GM12878 (cell line): Measurements from ENCODE around the gene GALNTL6. TPM values are rescaled to one million over a fixed set of nuclear protein-coding genes. Genes with fewer than 3 reads are reported as not detected.

Source experiments
- ATAC-seq: fragments of 200-7000 bp; cut with Tn5 transposase; 3 replicates; pipeline ENCODE4 v1.9.1; 2020; ENCODE audit warnings: mild to moderate bottlenecking, moderate library complexity
- BruUV-seq: library from RNA; stranded (reverse); fragments of 400-500 nt; replicated peaks from 2 replicates; lab custom pipeline; 2021; lab: Mats Ljungman, UMichigan
- CTCF ChIA-PET: fragments of 300-600 bp; sonication (Branson Sonifier 250); formaldehyde crosslinking; extraction: SDS; loops from one replicate; lab custom pipeline; 2021; ENCODE audit warnings: inconsistent platforms; lab: Yijun Ruan, JAX
- POLR2A ChIA-PET: fragments of 350-600 bp; formaldehyde crosslinking; extraction: SDS; loops from one replicate; lab custom pipeline; 2021; ENCODE audit warnings: inconsistent platforms; lab: Charles Lee
- RAD21 ChIA-PET: fragments of 300-600 bp; sonication (Branson Sonifier 250); formaldehyde crosslinking; loops from one replicate; lab custom pipeline; 2023; ENCODE audit warnings: antibody characterized with exemption; ENCODE audit not compliant: unreplicated experiment; lab: Charles Lee
- SMC1A ChIA-PET: fragments of 300-600 bp; sonication (Branson Sonifier 250); formaldehyde crosslinking; loops from one replicate; lab custom pipeline; 2023; ENCODE audit not compliant: unreplicated experiment, uncharacterized antibody; lab: Charles Lee
- DNase-seq: peaks from one replicate; pipeline ENCODE4 v3.0.0-alpha.2; 2011; ENCODE audit warnings: low read depth, low spot score
- FAIRE-seq: peaks from 3 replicates; lab custom pipeline; 2011; peaks lifted over from hg19 to GRCh38; lab: Jason Lieb, UNC
- H2AFZ ChIP-seq: 2 replicates; pipeline ENCODE4 v1.6.0; 2011; ENCODE audit warnings: low read depth, low read length, control low read depth; ENCODE audit not compliant: control insufficient read depth
- H3K27ac ChIP-seq: 2 replicates; pipeline ENCODE4 v1.5.1; 2011; ENCODE audit warnings: control low read depth; ENCODE audit not compliant: control insufficient read depth, insufficient read depth
- H3K27me3 ChIP-seq, 2 experiments: replicated peaks in 1 of 2; 2 replicates each; pipeline versions ENCODE4 v1.6.0 to v1.6.1; 2011; ENCODE audit warnings: low read length in 1 of 2; ENCODE audit not compliant: control insufficient read depth in 2 of 2, insufficient read depth in 2 of 2
- H3K36me3 ChIP-seq, 2 experiments: 2 replicates each; pipeline ENCODE4 v1.5.1; 2011; ENCODE audit warnings: low read length in 1 of 2; ENCODE audit not compliant: control insufficient read depth in 2 of 2, insufficient read depth in 2 of 2
- H3K4me1 ChIP-seq: 2 replicates; pipeline ENCODE4 v1.6.1; 2011; ENCODE audit warnings: mild to moderate bottlenecking, low read length, moderate library complexity, mixed read lengths; ENCODE audit not compliant: control insufficient read depth, insufficient read depth
- H3K4me2 ChIP-seq: 2 replicates; pipeline ENCODE4 v1.6.0; 2011; ENCODE audit warnings: control low read depth; ENCODE audit not compliant: control insufficient read depth, insufficient read depth
- H3K4me3 ChIP-seq: fragments of 200-600 bp; sonication (generic); 2 replicates; pipeline ENCODE4 v1.5.1; 2016
- H3K79me2 ChIP-seq: 2 replicates; pipeline ENCODE4 v1.6.0; 2011; ENCODE audit warnings: low read length; ENCODE audit not compliant: control insufficient read depth, insufficient read depth
- H3K9ac ChIP-seq: 2 replicates; pipeline ENCODE4 v1.8.0; 2011; ENCODE audit warnings: low read length, control low read depth, mixed read lengths; ENCODE audit not compliant: control insufficient read depth, insufficient read depth
- H3K9me3 ChIP-seq: replicated peaks from 3 replicates; pipeline ENCODE4 v1.5.1; 2011; ENCODE audit warnings: mild to moderate bottlenecking, low read length; ENCODE audit not compliant: control insufficient read depth, insufficient read depth
- H4K20me1 ChIP-seq: 2 replicates; pipeline ENCODE4 v1.6.0; 2011; ENCODE audit not compliant: control insufficient read depth, insufficient read depth
- CBFB ChIP-seq: IDR thresholded peaks from 2 replicates; pipeline ENCODE4 v1.6.1; 2016; ENCODE audit warnings: antibody characterized with exemption, low read depth
- HDGF ChIP-seq: fragments of 450-650 bp; IDR thresholded peaks from 2 replicates; pipeline ENCODE4 v1.6.1; 2016; ENCODE audit warnings: antibody characterized with exemption
- PAX5 ChIP-seq: IDR thresholded peaks from 2 replicates; pipeline ENCODE4 v1.6.1; 2011; ENCODE audit warnings: low read depth, low read length, borderline replicate concordance
- RBBP5 ChIP-seq: fragments of 200-600 bp; sonication (generic); conservative IDR thresholded peaks from 2 replicates; pipeline ENCODE4 v1.6.1; 2016
- RELA ChIP-seq: fragments of 450-650 bp; IDR thresholded peaks from 2 replicates; pipeline ENCODE4 v1.8.0; 2014; ENCODE audit warnings: borderline replicate concordance; ENCODE audit not compliant: partially characterized antibody
- SMC3 ChIP-seq: IDR thresholded peaks from 2 replicates; pipeline ENCODE4 v1.6.1; 2011; ENCODE audit warnings: low read length, improper control_type of control experiment, borderline replicate concordance
- TCF3 ChIP-seq: IDR thresholded peaks from 2 replicates; pipeline ENCODE4 v1.6.1; 2012; ENCODE audit warnings: low read depth, mild to moderate bottlenecking, low read length, borderline replicate concordance; ENCODE audit not compliant: insufficient read depth
- WGBS: methylation state at CpG from one replicate; pipeline ENCODE4 v1.1.6; 2016; ENCODE audit warnings: low lambda C conversion rate; ENCODE audit not compliant: insufficient replicate concordance, insufficient coverage; ENCODE audit errors: missing lambda C conversion rate; 5-methylcytosine and 5-hydroxymethylcytosine counted together
- in situ Hi-C: fragments of 300-500 bp; cut with MboI; formaldehyde crosslinking; loops from 9 replicates; pipeline ENCODE4 v1.14.3; 2018; ENCODE audit warnings: mixed read lengths
- intact Hi-C: fragments of 100-400 bp; cut with micrococcal nuclease; formaldehyde crosslinking; loops from one replicate; pipeline ENCODE4 v1.14.2; 2022; ENCODE audit not compliant: unreplicated experiment
- polyA plus RNA-seq, 11 experiments: library from polyadenylated mRNA; depleted of rRNA in 4 of 11; unstranded in 6 of 11; stranded (reverse) in 5 of 11; fragments of >200 nt; fragmentation: Nextera tagmentation in 4 of 11; fragmentation: Illumina TruSeq in 1 of 11; extraction: Ambion mirVana in 4 of 11; extraction: Trizol in 1 of 11; gene quantifications; 1 replicate in 1 of 11; 2 replicates in 10 of 11; pipeline versions ENCODE4 v1.2.1 to v1.2.3, GENCODE V29; 2011 to 2016; ENCODE audit warnings: inconsistent platforms in 2 of 11, missing spikeins in 2 of 11, low read depth in 1 of 11
- total RNA-seq, 4 experiments: library from RNA; depleted of rRNA in 3 of 4; stranded (reverse); fragments of >200 nt in 3 of 4; fragmentation: Illumina TruSeq in 1 of 4; extraction: Trizol in 1 of 4; gene quantifications; 2 replicates each; pipeline versions ENCODE4 v1.2.1 to v1.2.3, GENCODE V29; 2013 to 2021
- TF ChIP-seq, protein P1 (sequence below): fragments of 450-650 bp; IDR thresholded peaks from 2 replicates; pipeline ENCODE4 v1.6.1; 2017; ENCODE audit warnings: borderline replicate concordance
- TF ChIP-seq, protein P2 (sequence below): fragments of 450-650 bp; formaldehyde crosslinking; IDR thresholded peaks from 2 replicates; pipeline ENCODE4 v1.5.0; 2022; ENCODE audit warnings: mild to moderate bottlenecking, missing genetic modification characterization

The GALNTL6 gene
- total and polyA plus RNA-seq, 10 of the 15 experiments (the other 5 are each of a cell fraction or from before 2014, with no cell fraction given), result 0.01 to 0.29 TPM; not detected in 8

DNA sequence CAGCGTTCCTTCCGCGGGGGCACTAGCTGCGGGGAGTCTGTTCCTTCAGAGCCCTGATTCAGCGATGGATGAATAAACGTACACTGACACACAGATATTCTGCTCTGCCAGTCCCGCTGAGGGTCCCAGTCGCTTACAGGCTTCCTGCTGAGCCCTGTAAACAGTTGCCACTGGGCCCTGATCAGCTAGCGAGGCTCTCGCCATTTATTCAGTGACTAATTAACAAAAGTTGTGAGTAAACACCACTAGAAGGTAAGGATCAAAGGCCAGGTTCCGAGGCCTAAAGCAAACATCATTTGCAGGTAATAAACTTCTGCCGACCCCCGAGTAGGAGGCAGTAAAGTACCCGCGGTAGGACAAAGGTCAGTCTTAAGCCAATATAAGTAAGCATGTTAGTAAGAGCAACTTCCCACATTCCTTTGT, 912.8 kb downstream of the GALNTL6 start:
- no peaks in the 10 kb centered on the region for H3K9me3 ChIP-seq
- intact Hi-C loops, result no loop called here
- BruUV-seq, result no TSS peak
- H4K20me1 ChIP-seq, result no peaks in the 10 kb centered on the region
- ChIA-PET POLR2A (no interaction called here), RAD21 (no interaction called here), CTCF (no interaction called here), SMC1A (no interaction called here)
- H2AFZ ChIP-seq, result no peak overlapping the region
- FAIRE-seq (no peak), ATAC-seq (no peak), DNase-seq (no peak)
- in situ Hi-C loops, result no loop called here
- WGBS, result 42% methylated on average over 15 of the region's 15 CpGs
- no peaks in the 10 kb centered on the region for H3K4me1 ChIP-seq
- no peak overlapping the region for H3K9ac ChIP-seq
- no peak overlapping the region for H3K4me2 ChIP-seq
- H3K27me3 ChIP-seq, result no peaks in the 10 kb centered on the region
- TF ChIP-seq RELA, result no peak
- TF ChIP-seq, protein P1, sequence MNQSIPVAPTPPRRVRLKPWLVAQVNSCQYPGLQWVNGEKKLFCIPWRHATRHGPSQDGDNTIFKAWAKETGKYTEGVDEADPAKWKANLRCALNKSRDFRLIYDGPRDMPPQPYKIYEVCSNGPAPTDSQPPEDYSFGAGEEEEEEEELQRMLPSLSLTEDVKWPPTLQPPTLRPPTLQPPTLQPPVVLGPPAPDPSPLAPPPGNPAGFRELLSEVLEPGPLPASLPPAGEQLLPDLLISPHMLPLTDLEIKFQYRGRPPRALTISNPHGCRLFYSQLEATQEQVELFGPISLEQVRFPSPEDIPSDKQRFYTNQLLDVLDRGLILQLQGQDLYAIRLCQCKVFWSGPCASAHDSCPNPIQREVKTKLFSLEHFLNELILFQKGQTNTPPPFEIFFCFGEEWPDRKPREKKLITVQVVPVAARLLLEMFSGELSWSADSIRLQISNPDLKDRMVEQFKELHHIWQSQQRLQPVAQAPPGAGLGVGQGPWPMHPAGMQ, result no peak
- TF ChIP-seq, protein P2, sequence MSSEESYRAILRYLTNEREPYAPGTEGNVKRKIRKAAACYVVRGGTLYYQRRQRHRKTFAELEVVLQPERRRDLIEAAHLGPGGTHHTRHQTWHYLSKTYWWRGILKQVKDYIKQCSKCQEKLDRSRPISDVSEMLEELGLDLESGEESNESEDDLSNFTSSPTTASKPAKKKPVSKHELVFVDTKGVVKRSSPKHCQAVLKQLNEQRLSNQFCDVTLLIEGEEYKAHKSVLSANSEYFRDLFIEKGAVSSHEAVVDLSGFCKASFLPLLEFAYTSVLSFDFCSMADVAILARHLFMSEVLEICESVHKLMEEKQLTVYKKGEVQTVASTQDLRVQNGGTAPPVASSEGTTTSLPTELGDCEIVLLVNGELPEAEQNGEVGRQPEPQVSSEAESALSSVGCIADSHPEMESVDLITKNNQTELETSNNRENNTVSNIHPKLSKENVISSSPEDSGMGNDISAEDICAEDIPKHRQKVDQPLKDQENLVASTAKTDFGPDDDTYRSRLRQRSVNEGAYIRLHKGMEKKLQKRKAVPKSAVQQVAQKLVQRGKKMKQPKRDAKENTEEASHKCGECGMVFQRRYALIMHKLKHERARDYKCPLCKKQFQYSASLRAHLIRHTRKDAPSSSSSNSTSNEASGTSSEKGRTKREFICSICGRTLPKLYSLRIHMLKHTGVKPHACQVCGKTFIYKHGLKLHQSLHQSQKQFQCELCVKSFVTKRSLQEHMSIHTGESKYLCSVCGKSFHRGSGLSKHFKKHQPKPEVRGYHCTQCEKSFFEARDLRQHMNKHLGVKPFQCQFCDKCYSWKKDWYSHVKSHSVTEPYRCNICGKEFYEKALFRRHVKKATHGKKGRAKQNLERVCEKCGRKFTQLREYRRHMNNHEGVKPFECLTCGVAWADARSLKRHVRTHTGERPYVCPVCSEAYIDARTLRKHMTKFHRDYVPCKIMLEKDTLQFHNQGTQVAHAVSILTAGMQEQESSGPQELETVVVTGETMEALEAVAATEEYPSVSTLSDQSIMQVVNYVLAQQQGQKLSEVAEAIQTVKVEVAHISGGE (CRISPR knock-in tag), result no peak
- TF ChIP-seq RBBP5, result no peak
- no peak for TF ChIP-seq PAX5
- TF ChIP-seq SMC3, result no peak
- no peak for TF ChIP-seq HDGF
- no peak for TF ChIP-seq CBFB
- no peak for TF ChIP-seq TCF3
- H3K36me3 ChIP-seq, result no peaks in the 10 kb centered on the region
- H3K79me2 ChIP-seq, result no peaks in the 10 kb centered on the region
- no peak overlapping the region for H3K27ac ChIP-seq
- H3K4me3 ChIP-seq, result no peak overlapping the region
